ENCODE data around the gene SLC7A1.

GRCh38 chr13:29465741-29466293, 129.7 kb downstream of the SLC7A1 start:
- no peak for TF ChIP-seq BHLHE40 (IDR thresholded peaks at IDR 0.05; ENCODE audit: borderline replicate concordance)
- TF ChIP-seq L3MBTL2 (conservative IDR thresholded peaks at IDR 0.05): no peak
